Activated gamma-delta T cell (primary cell): ENCODE results near the gene ADAMTS13.
"Not testable (repeated sequence)": the region's sequence is repeated elsewhere in the genome, so short reads cannot be mapped to it uniquely, and the experiment has no call there.

Experiments
- DNase-seq: peaks from one replicate; lab custom pipeline; 2025; lab: John Stamatoyannopoulos, UW
- total RNA-seq, 2 donors: gene quantifications; one replicate each; lab custom pipeline; 2026; lab: John Stamatoyannopoulos, UW

ADAMTS13 gene
- 1.4 to 1.9 reads per million in 2 donors for total RNA-seq

GRCh38 chr9:133421615-133422542, at the start of gene ADAMTS13:
TSS of gene ADAMTS13 (plus strand) at chr9:133422367. CDS start at chr9:133422444, 77 bp downstream.
- DNase-seq: no peak

- no peak for DNase-seq
These were observed 47.5 kb upstream of the ADAMTS13 start for GRCh38 chr9:133374612-133375115.

- DNase-seq: peak; percentile 33
These were observed 46.9 kb upstream of the ADAMTS13 start for GRCh38 chr9:133375116-133375723.

- peak; percentile 92 for DNase-seq
These were observed 46.2 kb upstream of the ADAMTS13 start, which contains the start of the genes STKLD1 and SURF4 for GRCh38 chr9:133375724-133376654. TSS of gene STKLD1 (plus strand) at chr9:133376366. CDS start at chr9:133376474, 108 bp downstream. TSS of gene SURF4 (minus strand) at chr9:133376060. CDS start at chr9:133375969, 91 bp downstream.

GRCh38 chr9:133377280-133377679, 44.9 kb upstream of the ADAMTS13 start:
- DNase-seq: not testable (repeated sequence)

GRCh38 chr9:133377721-133378216, 44.4 kb upstream of the ADAMTS13 start:
- no peak for DNase-seq

GRCh38 chr9:133378408-133378962, 43.7 kb upstream of the ADAMTS13 start:
- no peak for DNase-seq

GRCh38 chr9:133379153-133380086, 42.7 kb upstream of the ADAMTS13 start:
- DNase-seq: no peak

- DNase-seq: no peak
These were observed 41.4 kb upstream of the ADAMTS13 start for GRCh38 chr9:133380734-133381133.

GRCh38 chr9:133382507-133383141, 39.5 kb upstream of the ADAMTS13 start:
- DNase-seq: no peak

GRCh38 chr9:133383438-133383837, 38.7 kb upstream of the ADAMTS13 start:
- DNase-seq: no peak

GRCh38 chr9:133384736-133385321, 37.3 kb upstream of the ADAMTS13 start:
- DNase-seq: no peak

- DNase-seq: no peak
These were observed 36.7 kb upstream of the ADAMTS13 start for GRCh38 chr9:133385452-133385851.

GRCh38 chr9:133386338-133386737, 35.8 kb upstream of the ADAMTS13 start:
- DNase-seq: no peak

- DNase-seq: no peak
These were observed 34.5 kb upstream of the ADAMTS13 start for GRCh38 chr9:133387680-133388079.

- DNase-seq: no peak
These were observed 33.1 kb upstream of the ADAMTS13 start for GRCh38 chr9:133389025-133389557.

GRCh38 chr9:133389562-133389961, 32.6 kb upstream of the ADAMTS13 start:
- no peak for DNase-seq

GRCh38 chr9:133390713-133391112, 31.5 kb upstream of the ADAMTS13 start:
- DNase-seq: no peak

- not testable (repeated sequence) for DNase-seq
These were observed 30.7 kb upstream of the ADAMTS13 start for GRCh38 chr9:133391449-133391848.
